Effector memory CD4-positive, alpha-beta T cell (primary cell): ENCODE results near the gene LCP2.

ENCODE experiments used
- DNase-seq, 3 donors: peaks; one replicate each; pipeline ENCODE4 v3.0.0-alpha.2; 2020
- H3K27ac ChIP-seq: 2 replicates; pipeline ENCODE4 v1.7.0; 2013; ENCODE audit warnings: mild to moderate bottlenecking, low read length, moderate library complexity; ENCODE audit not compliant: insufficient read depth, poor library complexity, severe bottlenecking
- H3K27me3 ChIP-seq: replicated peaks from 2 replicates; pipeline ENCODE4 v1.7.0; 2013; ENCODE audit warnings: mild to moderate bottlenecking, low read length; ENCODE audit not compliant: insufficient read depth, control insufficient read depth, poor library complexity, severe bottlenecking
- H3K36me3 ChIP-seq: 2 replicates; pipeline ENCODE4 v1.7.0; 2013; ENCODE audit warnings: mild to moderate bottlenecking, low read length, moderate library complexity; ENCODE audit not compliant: control insufficient read depth, insufficient read depth
- H3K4me1 ChIP-seq: 2 replicates; pipeline ENCODE4 v1.7.0; 2013; ENCODE audit warnings: low read length, mild to moderate bottlenecking; ENCODE audit not compliant: control insufficient read depth, insufficient read depth, poor library complexity, severe bottlenecking
- H3K4me3 ChIP-seq: 2 replicates; pipeline ENCODE4 v1.7.0; 2013; ENCODE audit warnings: low read length, low read depth, mild to moderate bottlenecking; ENCODE audit not compliant: insufficient read depth, poor library complexity, severe bottlenecking
- H3K9me3 ChIP-seq: 2 replicates; pipeline ENCODE4 v1.7.0; 2013; ENCODE audit warnings: mild to moderate bottlenecking, low read length, moderate library complexity; ENCODE audit not compliant: control insufficient read depth

The LCP2 gene

DNA sequence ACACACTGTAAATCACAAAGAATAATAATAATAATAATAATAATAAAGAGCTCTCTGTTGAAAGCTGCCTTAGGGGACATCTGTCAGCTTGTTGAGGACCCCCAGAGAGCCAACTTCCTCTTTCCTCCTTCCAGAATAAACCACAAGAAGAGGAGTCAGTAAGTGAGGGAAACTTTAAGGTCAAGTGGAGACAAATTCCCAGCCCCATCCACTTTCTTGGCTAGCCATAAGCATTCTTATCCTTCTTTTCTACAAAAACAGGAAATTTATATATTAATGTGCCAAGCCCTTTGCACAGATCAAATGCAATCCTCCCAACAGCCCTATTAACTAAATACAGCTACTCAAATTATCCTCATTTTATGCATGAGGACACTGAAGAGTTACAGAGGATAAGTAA is 74.2 kb downstream of the LCP2 start:
- Histone ChIP-seq H3K36me3 (no peaks in the 10 kb centered on the region), H3K27me3 (no peaks in the 10 kb centered on the region), H3K4me1 (no peaks in the 10 kb centered on the region), H3K9me3 (no peaks in the 10 kb centered on the region), H3K4me3 (no peak overlapping the region), H3K27ac (no peak overlapping the region)
- DNase-seq, result no peak

DNA sequence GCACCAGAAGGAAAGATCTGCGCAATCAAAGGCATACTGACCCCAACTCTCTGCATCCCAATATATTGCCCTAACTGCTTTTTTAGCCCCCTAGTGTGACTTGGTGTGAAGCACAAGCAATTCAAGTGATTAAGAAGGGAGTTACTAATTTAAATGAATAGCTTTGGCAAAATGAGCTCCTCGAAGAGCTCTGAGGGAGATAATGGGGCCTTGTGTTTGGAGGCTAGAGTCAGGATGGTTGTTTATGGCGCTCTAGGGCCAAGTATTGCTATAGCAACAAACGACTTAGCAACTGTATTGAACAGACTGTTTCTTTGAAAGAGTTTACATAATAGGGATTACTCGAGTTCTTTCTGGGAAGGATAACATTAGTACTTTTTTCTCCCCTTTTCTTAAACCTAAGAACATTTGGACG is 76.2 kb downstream of the LCP2 start:
- DNase-seq, result no peak
- no peaks in the 10 kb centered on the region for H3K36me3 ChIP-seq
- no peak overlapping the region for H3K4me3 ChIP-seq
- no peaks in the 10 kb centered on the region for H3K27me3 ChIP-seq
- H3K4me1 ChIP-seq, result no peaks in the 10 kb centered on the region
- no peaks in the 10 kb centered on the region for H3K9me3 ChIP-seq
- H3K27ac ChIP-seq, result no peak overlapping the region

GRCh38 chr5:170220191-170220590 is 77.4 kb downstream of the LCP2 start:
- no peaks in the 10 kb centered on the region for H3K4me1 ChIP-seq
- H3K27me3 ChIP-seq, result no peaks in the 10 kb centered on the region
- no peak overlapping the region for H3K4me3 ChIP-seq
- no peaks in the 10 kb centered on the region for H3K36me3 ChIP-seq
- no peak overlapping the region for H3K27ac ChIP-seq
- DNase-seq, result no peak
- H3K9me3 ChIP-seq, result no peaks in the 10 kb centered on the region

GRCh38 chr5:170219615-170220014 is 78.0 kb downstream of the LCP2 start:
- Histone ChIP-seq H3K27ac (no peak overlapping the region), H3K36me3 (no peaks in the 10 kb centered on the region), H3K27me3 (no peaks in the 10 kb centered on the region), H3K4me1 (no peaks in the 10 kb centered on the region), H3K9me3 (no peaks in the 10 kb centered on the region), H3K4me3 (no peak overlapping the region)
- DNase-seq, result no peak

GRCh38 chr5:170218726-170219125 is 78.9 kb downstream of the LCP2 start:
- Histone ChIP-seq H3K4me3 (no peak overlapping the region), H3K27ac (no peak overlapping the region), H3K27me3 (no peaks in the 10 kb centered on the region), H3K4me1 (no peaks in the 10 kb centered on the region), H3K36me3 (no peaks in the 10 kb centered on the region), H3K9me3 (no peaks in the 10 kb centered on the region)
- no peak for DNase-seq

DNA sequence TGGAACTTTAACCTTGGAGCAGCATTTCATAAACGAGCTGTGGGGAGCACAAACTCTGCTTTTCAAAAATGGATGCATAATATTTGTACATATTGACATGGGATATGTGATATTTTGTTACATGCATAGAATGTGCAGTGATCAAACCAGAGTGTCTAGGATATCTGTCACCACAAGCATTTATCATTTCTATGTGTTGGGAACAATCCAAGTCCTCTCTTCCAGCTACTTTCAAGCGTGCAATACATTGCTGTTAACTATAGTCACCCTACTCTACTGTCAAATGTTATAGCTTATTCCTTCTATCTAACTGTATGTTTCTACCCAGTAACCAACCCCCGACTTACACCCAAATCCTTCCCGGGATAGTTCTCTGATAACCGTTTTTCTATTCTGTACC is 79.7 kb downstream of the LCP2 start:
- H3K4me1 ChIP-seq, result no peaks in the 10 kb centered on the region
- no peak for DNase-seq
- no peaks in the 10 kb centered on the region for H3K9me3 ChIP-seq
- no peak overlapping the region for H3K27ac ChIP-seq
- no peaks in the 10 kb centered on the region for H3K27me3 ChIP-seq
- no peaks in the 10 kb centered on the region for H3K36me3 ChIP-seq
- H3K4me3 ChIP-seq, result no peak overlapping the region

DNA sequence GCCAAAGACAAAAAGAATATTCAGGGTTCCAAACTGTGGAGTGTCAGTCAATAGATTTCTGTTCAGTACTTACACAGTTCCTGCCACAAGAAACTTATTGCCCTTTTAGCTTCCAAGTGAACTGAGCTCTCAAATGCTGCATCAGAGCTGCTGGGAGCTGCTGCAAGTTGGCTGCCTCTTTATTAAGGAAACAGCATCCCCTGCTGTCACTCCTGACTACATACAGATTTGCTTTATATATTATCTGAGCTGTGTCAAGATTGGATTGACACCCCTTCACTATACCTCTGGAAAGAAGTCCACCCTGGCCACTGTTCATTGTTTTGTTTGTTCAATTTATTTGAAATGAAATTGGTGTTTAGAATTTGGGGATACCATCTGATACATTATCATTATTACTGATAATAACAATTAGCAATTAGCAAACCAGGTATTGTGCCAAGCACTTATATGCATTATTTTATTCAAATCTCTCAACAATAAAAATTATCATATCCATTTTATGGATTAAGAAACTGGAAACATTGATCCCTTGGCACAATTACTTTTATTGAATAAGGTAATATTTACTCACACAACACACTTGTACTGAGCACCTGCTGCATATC is 81.2 kb downstream of the LCP2 start:
- Histone ChIP-seq H3K4me3 (no peak overlapping the region), H3K4me1 (no peaks in the 10 kb centered on the region)
- no peak for DNase-seq

GRCh38 chr5:170211575-170212334 is 85.8 kb downstream of the LCP2 start:
- Histone ChIP-seq H3K36me3 (no peaks in the 10 kb centered on the region), H3K9me3 (no peaks in the 10 kb centered on the region), H3K27ac (no peak overlapping the region), H3K4me3 (no peak overlapping the region), H3K27me3 (no peaks in the 10 kb centered on the region), H3K4me1 (no peaks in the 10 kb centered on the region)
- no peak for DNase-seq

More for the DNA sequence above, 81.2 kb downstream of the LCP2 start:
- no peaks in the 10 kb centered on the region for H3K27me3 ChIP-seq
- H3K36me3 ChIP-seq, result no peaks in the 10 kb centered on the region
- no peaks in the 10 kb centered on the region for H3K9me3 ChIP-seq
- no peak overlapping the region for H3K27ac ChIP-seq

DNA sequence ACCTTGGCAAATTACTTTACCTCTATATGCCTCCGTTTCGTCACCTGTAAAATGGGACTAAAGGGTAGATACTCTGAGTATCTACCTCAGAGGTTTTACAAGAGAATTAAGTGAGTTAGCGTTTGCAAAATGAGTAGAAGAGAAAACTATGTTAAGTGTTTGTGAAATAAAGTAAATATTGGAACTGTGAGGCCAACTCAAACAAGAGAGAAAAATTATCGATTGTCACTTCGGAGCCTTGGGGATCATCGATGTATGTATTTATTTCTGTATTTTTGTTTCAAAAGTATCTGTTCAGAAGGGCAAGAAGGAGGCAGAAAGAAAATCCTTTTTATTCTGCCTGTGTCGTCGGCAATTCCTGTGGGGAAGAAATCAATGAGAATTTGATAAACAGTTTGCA is 90.6 kb downstream of the LCP2 start:
- no peak overlapping the region for H3K27ac ChIP-seq
- H3K27me3 ChIP-seq, result peaks cover 3% of the 10 kb centered on the region
- H3K4me3 ChIP-seq, result no peak overlapping the region
- DNase-seq, result no peak
- H3K9me3 ChIP-seq, result no peaks in the 10 kb centered on the region
- no peaks in the 10 kb centered on the region for H3K36me3 ChIP-seq
- no peaks in the 10 kb centered on the region for H3K4me1 ChIP-seq

DNA sequence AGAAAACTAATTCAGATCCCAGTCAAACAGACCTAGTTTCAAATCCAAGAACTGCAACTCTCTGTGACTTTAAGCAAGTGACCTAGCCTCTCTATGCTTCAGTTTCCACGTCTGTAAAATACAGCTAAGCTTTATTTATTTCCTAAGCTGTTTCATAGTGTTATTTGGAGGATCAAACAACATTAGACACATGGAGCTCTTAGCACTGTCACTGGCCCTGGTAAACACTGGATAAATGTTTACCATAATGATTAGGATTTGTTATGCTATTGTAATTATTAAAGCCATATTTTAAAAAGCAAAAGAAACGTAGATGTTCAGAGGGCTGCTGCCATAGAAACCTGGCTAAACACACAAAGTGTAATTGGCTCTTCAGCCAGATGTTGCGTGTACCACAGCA is 91.4 kb downstream of the LCP2 start:
- H3K4me3 ChIP-seq, result no peak overlapping the region
- no peaks in the 10 kb centered on the region for H3K9me3 ChIP-seq
- H3K36me3 ChIP-seq, result no peaks in the 10 kb centered on the region
- DNase-seq, result no peak
- H3K27me3 ChIP-seq, result peaks cover 3% of the 10 kb centered on the region
- no peak overlapping the region for H3K27ac ChIP-seq
- no peaks in the 10 kb centered on the region for H3K4me1 ChIP-seq
